Stimulated activated CD8-positive, alpha-beta memory T cell treated with anti-CD3 and anti-CD28 coated beads, Interleukin-2, amount 100 ng/mL, for 48 hours (primary cell): ENCODE data around the gene PDSS2.
"Not testable (repeated sequence)": the region's sequence is repeated elsewhere in the genome, so short reads cannot be mapped to it uniquely, and the experiment has no call there.

Experiments
- DNase-seq, 2 donors: peaks; one replicate each; pipeline ENCODE4 v3.0.0-alpha.2; 2020; ENCODE audit warnings: low read depth in 2 of 2

The PDSS2 gene

DNA sequence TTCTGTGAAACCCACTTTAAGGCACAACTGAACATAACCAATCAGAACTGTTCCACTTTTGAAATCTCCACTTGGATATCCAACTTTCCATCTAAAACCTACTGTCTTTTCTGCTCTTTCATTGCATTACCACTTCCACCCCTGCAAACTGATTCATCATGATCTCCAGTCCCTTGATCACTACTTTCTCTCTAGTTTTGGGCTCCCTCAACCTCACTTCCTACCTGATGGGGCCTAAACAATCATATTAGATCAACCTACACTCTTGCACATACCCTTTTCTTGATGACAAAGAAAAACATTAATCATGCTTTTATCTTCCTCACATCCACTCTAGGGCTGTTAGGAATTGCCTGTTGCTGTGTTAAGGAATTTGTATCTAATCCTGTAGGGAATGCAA lies 137.6 kb downstream of the PDSS2 start:
- DNase-seq: no peak

GRCh38 chr6:107319906-107320530 lies 139.3 kb downstream of the PDSS2 start:
- no peak for DNase-seq

DNA sequence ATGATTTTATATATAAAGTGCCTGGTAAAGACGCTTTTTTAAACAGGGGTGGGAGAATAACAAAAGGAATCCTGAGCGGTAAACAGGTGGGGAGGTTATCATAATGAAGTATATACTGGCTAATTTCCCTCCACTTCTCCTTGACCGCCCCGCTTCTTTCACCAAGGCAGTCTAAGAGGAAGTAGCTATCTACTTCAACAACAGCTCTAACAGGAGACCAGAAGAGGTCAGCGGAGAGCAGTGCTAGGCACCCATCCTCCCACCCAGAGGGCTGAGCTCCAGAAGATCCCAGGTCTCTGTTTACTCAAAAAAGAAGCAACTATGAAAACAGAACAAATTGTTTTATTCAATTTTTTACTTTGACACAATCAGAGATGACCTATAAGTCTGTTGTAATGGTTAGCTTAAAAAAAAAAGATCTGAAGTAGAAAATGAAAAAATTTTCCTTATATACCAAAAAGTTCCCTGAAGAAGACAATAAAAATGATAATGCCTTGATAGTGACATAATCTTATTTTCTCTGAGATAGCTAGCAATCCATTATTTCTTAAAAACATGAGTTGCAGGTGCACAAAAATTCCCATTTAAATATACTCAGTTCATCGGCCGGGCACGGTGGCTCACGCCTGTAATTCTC lies 141.1 kb downstream of the PDSS2 start:
- peak in 1 of 2 donors; percentile 13 for DNase-seq

- no peak for DNase-seq
These were observed 144.2 kb downstream of the PDSS2 start for GRCh38 chr6:107315114-107315513.

DNA sequence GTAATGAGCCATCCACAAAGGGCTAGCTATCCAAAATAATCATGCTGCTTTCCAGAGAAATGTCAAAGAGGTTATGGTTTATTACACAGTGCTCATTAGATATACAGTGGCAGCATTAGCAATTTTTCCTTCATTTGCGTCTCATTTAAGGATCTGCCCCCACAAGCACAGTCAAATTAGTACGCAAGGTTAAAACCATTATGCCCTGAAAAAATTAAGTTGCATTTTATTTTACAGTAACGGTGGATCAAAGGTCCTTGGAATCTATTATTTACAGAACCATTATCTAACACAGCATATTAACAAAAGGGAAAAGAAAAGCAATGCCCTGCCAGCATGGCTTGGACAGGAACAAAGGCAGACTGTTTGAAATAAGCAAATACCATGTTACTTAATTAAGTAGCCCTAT lies 144.8 kb downstream of the PDSS2 start:
- DNase-seq: no peak

GRCh38 chr6:107313776-107314175 lies 145.6 kb downstream of the PDSS2 start:
- DNase-seq: no peak

DNA sequence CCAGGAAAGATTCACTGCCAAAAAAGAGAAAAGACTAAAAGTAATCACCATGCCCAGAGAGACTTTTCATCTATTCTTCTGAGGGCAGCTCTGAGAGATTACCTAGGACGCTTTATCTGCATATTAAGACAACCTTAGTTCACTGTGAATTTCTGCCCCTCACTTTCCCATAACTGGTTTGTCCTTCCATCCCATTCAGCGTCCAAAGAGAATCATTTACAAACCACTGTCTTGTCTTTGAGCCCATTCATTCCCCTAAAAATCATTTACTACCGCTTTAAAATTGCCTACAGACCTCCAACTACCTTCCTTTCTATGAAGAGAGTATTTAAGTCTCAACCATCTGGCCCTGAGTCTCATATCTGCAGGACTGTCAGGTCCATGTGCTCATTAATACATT lies 149.0 kb downstream of the PDSS2 start:
- DNase-seq: no peak

GRCh38 chr6:107308677-107309076 lies 150.7 kb downstream of the PDSS2 start:
- DNase-seq: no peak

GRCh38 chr6:107305994-107306393 lies 153.4 kb downstream of the PDSS2 start:
- not testable (repeated sequence) for DNase-seq

GRCh38 chr6:107305391-107305790 lies 154.0 kb downstream of the PDSS2 start:
- DNase-seq: no peak

- DNase-seq: peak; percentile 6 to 34
These were observed 154.8 kb downstream of the PDSS2 start for GRCh38 chr6:107304421-107305025.

DNA sequence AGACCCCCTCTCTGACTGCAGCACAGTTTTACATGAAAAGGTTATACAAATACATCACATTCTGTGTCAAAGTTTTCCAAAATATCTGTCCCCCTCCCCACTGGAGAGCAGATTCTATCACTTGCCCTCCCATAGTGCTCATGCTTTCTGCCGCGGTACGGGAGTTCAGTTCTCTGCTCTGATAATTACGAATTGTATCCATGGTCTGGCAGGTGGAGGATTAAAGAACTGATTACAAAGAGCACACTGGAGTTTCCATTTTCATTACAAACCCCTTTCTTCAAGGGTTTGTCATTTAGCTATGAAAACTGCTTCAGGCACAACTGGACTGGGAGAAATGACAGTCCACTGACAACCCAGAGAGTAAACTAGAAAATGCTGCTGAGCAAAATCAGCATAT lies 166.0 kb downstream of the PDSS2 start:
- DNase-seq: no peak

- no peak for DNase-seq
These were observed 166.6 kb downstream of the PDSS2 start for GRCh38 chr6:107292715-107293271.

- no peak for DNase-seq
These were observed 168.9 kb downstream of the PDSS2 start for GRCh38 chr6:107290491-107290890.

DNA sequence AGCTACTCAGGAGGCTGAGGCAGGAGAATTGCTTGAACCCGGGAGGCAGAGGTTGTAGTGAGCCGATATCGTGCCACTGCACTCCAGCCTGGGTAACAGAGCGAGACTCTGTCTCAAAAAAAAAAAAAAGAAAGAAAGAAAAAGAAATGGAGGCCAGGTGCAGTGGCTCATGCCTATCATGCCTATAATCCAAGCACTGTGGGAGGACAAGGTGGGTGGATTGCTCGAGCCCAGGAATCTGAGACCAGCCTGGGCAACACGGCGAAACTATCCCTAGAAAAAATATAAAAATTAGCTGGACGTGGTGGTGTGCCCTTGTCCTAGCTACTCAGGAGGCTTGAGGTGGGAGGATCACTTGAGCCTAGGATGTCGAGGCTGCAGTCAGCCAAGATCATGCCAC lies 170.1 kb downstream of the PDSS2 start:
- DNase-seq: not testable (repeated sequence)

GRCh38 chr6:107285683-107286082 lies 173.7 kb downstream of the PDSS2 start:
- DNase-seq: not testable (repeated sequence)

GRCh38 chr6:107284805-107285204 lies 174.6 kb downstream of the PDSS2 start:
- DNase-seq: no peak

DNA sequence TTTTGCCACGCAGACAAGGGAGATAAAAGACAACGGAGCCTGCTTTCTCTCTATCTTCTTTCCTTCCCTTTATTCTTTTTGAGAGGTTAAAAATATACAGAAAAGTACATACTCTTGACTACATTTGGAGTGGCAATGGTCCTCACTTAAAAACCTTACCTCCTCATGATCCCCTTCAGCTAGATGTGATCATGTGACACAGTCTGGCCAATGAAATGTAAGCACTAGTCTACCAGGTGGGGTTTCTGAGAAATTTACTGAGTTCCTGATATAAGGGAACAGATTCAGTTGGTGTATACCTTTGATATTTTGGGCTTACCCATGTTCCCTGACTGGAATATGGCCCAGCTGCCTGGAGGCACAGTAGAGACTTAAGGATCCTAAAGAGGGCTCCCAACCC lies 178.6 kb downstream of the PDSS2 start:
- no peak for DNase-seq

DNA sequence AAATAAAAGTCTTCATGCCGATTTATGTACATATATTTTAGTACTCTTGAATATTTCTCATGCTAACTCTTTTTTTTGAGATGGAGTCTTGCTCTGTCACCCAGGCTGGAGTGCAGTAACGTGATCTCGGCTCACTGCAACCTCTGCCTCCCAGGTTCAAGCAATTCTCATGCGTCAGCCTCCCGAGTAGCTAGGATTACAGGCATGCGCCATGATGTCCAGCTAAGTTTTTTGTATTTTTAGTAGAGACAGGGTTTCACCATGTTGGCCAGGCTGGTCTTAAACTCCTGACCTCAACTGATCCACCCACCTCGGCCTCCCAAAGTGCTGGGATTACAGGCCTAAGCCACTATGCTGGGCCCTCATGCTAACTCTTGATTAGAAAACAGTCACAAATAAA lies 179.4 kb downstream of the PDSS2 start:
- not testable (repeated sequence) for DNase-seq

DNA sequence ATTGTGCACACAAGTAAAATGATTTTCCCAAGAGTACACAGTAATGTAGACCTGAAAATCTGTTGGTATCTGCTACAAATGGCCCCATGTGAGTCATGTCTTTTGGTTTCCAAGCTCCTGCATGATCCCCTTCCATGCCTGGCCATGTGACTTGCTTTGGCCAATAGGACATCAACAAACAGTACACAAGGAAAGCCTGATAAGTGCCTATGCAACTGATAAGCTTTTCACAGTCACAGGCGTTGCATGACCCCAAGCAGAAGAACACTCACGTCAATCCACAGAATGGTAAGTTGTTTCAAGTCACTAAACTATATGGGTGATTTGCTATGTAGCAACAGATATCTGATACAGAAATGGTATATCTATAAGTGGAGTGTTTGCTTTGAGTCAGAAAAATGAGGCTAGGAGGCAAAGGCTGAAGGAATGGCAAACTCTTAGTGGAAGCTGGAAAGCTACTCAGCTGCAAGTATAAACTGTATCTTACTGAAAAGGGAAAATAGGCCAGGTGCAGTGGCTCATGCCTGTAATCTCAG lies 184.0 kb downstream of the PDSS2 start:
- DNase-seq: no peak

DNA sequence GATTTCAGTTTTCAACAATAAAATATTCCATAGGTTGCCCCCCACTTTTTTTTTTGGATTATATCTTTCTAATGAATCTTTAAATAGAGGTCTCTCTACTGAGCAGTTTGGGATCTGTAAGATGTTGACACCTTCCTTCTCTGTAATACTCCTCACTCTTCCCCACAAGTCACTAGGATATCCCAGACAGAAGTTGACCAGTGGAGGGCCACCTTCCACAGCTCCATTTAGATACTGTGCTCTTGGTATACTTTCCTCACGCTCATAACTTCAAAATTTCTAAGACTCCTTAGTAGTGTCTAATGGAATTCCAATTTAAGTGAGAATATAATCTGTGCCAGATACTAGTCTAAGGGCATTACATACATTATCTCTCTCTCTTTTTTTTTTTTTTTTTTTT lies 185.1 kb downstream of the PDSS2 start:
- DNase-seq: no peak

DNA sequence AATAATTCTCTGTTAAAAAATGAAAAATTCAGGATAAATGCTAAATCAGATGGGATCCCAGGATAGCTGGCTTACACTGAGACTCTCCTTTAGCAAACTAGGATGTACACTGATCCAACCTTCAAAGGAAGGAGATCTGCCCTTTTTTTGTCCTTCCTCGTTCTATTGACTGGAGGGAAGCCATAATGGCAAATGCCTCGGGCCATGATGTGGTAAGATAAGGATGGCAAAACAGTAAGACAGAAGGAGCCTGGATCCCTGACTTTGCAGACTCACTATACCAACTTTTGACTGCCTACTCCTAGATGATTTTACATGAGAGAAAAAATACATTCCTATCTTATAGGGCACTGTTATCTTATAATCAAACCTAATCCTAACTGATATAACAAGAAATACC lies 187.1 kb downstream of the PDSS2 start:
- DNase-seq: no peak
